NCI-H748 treated with DMSO at 0.1 percent for 48 hours (cell line): ENCODE data around the gene WDR5.

Experiments
- DNase-seq: peaks from one replicate; lab custom pipeline; 2025; lab: John Stamatoyannopoulos, UW

WDR5 gene

DNA sequence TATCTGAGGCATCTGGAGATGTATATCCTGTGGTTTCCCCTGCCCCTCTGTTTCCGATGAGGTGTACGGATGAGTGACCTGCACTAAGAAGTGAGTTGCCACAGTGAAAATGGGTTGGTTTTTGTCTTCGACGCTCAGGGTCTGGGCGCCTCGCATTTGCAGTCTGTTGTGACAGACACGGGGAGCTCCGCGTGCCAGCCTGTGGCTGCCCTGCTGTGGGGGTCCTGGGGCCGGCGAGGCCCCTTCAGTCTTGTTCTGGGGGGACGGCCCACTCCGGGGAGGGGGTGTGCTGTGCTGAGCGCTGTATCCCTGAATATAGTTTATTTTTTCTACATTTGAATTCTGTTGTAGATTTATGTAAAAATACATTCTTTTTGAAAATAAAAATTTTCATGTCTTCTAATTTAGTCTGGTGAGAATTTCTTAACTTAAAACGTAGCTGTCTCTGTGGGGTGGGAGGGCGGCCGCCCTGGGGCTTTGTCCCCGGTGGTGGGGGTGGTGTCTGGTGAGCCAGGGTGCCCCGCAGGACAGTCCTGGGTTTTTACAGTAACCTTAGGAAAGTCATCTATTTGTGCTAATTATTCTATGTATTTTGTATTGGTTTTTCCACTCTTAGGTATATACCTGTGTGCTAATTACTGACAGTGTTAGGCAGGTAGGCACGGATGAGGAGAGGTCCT, 23.8 kb downstream of the WDR5 start:
- DNase-seq = no peak

DNA sequence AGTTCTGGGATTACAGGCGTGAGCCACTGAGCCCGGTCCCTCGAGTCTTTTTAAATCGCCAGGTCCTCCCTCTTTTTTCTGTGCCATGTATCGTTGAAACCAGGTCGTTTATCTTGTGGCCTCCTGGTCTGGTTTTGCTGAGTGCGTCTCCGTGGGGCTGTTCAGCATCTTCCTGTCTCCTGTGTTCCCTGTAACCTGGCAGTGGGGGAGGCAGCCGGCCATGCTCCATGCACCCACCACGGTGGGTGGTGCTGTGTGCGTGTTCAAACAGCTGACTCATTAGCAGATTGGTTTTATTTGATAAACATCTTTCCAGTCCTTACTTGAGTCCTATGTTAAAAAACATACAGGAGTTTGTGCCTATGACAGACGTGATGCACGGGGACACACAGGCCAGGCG, 25.8 kb downstream of the WDR5 start:
- no peak for DNase-seq

DNA sequence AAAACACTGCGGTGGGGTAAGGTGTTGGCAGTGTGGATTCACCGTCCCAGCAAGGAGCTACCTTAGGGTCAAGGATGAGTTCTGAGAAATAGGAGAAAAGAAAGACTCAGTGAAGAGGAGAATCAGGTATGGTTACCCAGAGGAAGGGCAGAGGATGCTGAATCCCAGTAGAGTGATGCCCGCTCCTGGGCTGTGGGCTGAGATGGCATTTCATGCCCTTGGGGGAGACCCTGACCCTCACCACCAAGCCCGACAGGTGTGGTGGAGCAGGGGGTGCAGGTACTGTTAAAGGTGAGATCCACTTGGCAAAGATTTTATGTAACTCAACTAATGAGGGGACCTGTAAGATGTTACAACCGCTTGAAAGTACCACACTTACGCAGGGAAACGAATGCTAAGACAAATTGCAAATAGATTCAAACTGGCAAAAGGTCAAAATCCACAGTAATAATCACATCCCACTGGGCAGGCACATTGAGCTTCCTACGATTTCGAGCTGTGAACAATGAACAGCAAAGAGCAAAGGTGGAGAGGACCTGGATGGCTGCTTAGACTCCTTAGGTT, 26.4 kb downstream of the WDR5 start:
- no peak for DNase-seq

- DNase-seq = no peak
Measured at GRCh38 chr9:134162926-134163370, 27.1 kb downstream of the WDR5 start.

- no peak for DNase-seq
Measured at GRCh38 chr9:134163371-134164196, 27.7 kb downstream of the WDR5 start.

DNA sequence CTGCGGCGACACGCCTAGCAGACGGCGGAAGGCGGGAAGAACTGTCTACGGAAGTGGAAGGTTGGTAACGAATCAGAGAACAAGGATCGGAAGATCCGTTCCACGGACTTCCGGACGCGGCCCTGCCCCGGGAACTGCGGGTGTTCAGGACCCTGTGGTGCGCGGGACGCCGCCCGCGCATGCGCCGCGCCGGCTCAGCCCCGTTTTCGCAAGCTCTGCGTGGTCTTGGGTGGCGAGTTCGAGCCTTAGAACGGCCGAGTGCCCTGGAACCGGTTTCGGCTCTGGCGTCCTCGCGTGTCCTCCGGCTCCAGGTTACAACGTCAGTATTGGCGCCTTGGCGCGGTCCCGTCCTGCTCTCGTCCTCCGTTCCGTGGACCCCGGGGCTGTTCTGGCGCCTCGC, 29.0 kb downstream of the WDR5 start:
- DNase-seq = no peak

- no peak for DNase-seq
Measured at GRCh38 chr9:134165357-134166315, 29.8 kb downstream of the WDR5 start.

DNA sequence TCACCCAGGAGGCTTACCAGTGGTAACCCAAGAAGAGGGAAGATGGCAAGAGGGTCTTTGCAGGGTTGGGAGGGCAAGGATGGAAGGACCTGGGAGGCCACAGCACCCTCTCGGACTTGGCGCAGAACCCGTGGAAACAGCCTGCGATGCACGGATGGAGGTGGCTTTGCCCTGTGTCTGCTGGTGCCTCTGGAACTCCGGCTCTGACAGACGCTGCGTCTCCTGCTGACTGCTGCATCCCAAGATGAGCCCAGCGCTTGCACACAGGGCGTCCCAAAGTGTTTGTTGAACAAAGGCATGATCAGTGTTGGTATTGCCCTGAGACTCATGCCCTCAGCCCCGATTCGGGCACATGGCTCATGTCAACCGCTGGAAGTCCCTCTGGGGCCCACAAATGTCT, 30.5 kb downstream of the WDR5 start:
- DNase-seq = no peak

- no peak for DNase-seq
Measured at GRCh38 chr9:134167530-134167931, 31.6 kb downstream of the WDR5 start.

DNA sequence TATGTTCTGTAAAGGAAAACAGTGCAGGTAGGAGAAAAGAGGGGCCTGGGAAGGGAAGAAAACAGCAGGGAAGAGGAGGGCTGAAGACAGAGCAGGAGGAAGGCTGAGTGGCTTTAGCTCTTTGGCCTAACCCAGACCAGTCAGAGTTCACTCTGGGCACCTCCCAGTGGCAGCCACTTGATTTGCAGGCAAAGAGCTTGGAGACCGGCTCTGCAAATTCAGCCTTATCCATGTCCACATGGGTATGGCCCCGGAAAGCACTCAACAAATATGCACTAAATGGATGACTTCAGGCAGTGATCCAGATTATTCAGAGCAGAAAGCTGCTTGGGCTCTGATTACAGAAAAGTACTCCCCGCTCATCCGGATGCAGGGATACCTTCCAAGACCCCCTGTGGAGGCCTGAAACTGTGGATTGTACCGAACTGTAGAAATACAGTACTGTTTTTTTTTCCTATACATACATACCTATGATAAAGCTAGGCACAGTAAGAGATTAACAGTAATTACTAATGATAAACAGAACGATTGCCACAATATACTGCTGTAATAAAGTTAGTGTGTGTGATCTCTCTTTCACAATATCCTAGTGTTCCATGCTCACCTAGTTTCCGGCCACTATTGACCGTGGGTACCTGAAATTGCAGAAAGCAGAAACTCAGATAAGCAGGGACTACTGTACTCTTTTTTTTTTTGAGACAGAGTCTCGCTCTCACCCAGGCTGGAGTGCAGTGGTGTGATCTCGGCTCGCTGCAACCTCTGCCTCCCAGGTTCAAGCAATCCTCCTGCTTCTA, 33.1 kb downstream of the WDR5 start:
- no peak for DNase-seq

GRCh38 chr9:134169724-134170401, 34.0 kb downstream of the WDR5 start:
- DNase-seq = no peak

GRCh38 chr9:134170532-134171315, 34.8 kb downstream of the WDR5 start:
- DNase-seq = no peak

DNA sequence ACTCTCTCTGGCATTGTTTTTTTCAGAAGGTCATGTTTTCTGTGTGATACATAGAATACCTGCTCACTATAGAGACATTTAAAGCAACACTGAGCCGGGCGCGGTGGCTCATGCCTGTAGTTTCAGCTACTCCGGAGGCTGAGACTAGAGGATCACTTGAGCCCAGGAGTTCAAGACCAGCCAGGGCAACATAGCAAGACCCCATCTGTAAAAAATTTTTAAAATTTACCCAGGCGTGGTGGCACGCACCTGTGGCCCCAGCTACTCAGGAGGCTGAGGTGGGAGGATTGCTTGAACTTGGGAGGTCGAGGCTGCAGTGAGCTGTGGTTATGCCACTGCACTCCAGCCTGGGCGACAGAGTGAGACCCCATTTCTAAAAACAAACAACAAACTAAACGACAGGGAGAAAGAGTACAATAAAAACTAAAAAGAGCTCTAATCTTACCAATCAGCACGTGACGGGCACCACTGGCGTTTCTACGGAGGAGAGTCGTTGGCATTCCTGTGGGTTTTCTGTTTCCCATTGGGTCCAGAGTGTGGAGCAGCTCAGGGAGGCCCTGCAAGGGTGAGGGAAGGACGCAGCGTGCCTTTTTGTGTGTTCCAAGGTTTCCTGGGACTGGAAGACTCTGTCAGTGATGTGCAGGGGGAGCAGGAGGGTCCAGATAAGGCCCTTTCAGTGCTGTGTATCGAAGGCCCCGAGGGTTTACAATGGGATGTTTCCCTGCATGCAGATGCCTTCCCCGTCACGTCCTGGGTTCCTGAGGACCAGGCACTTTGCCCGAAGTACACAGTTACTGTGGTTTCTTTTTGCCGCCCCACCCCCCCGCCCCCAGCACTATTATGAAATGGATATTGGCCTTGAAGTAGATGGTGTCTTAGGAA, 35.7 kb downstream of the WDR5 start:
- DNase-seq = no peak

GRCh38 chr9:134172198-134173126, 36.6 kb downstream of the WDR5 start:
- no peak for DNase-seq

DNA sequence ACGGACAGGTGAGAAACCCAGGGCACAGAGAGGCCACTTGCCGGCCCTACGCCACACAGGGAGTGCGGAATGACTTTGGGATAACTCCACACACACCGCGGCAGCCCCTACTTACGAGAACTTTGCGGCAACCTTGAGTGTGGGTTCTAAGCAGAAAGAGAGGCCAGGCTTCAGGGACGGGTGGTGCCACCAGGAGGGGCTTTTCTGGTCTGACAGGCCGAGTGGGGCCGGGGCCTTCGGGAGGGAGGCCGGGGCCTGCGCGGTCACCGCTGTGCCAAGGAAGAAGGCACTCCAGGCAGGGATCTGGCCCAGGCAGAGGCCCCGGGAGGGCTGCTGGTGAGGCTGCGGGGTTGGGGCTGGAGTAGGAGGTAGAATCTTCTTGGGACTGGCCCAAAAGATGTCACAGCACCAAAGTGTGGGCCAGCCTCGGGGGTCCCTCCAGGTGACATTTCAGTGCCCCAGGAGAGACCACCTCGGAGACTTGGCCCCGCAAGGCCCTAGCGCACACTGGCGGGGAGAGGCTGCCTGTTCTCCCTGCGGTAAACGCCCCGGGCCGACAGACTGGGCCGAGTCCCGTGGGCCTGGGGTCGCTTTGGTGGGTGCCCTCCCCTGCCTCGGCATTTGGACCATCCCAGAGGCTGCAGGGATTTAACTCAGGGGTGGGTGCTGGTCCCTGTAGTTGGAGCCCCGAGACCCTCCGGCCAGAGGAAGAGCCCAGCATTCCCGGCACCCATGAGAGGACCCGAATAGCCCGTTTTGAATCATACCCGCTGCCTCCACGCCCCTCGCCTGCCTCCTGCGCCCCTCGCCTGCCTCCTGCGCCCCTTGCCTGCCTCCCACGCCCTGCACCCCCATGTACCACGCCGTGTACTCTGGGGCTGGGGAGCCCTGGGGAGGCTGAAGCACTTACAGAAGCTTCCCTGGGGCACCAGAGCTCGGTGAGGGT, 37.5 kb downstream of the WDR5 start:
- no peak for DNase-seq

DNA sequence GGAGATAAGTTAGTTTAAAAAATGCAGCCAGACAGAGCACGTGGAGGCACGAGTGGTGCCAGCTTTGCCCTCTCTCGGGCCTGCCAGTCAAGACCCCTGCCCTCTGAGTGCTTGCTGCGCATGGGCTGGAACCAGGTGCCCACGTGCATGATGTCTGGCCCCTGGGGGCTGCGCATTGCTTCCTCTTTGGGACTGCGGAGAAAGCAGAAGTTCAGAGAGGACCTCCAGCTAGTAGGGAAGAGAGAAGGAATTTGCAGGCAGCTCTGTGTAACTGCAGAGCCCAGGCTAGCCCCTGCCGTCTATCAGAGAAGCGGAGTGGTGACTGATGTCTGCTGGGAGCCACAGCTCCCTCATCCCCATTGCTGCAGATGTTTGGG, 38.2 kb downstream of the WDR5 start:
- no peak for DNase-seq
